Measurements from ENCODE around the gene YIPF5.

DNA sequence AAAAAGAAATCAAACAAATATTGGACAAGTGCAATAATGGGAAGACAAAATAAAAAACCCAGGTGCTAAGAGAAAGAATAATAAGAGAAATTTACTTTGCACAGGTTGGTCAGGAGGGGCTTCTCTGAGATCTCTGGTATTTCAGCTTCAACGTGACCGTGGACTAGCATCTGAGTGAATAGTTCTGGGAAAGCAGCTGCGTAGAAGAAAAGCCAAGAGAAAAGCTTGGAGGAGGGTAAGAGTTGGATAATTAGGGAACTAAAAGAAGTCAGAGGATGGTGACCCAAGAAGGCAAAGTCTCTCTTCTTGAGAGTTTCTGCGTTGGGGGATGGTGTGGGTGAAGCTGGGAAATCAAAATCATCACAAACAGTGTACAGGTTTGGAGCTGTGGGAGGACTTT is 41.6 kb downstream of the YIPF5 start:
- TF ChIP-seq POLR2A (IDR thresholded peaks at IDR 0.05), result no peak
- TF ChIP-seq, protein P1, sequence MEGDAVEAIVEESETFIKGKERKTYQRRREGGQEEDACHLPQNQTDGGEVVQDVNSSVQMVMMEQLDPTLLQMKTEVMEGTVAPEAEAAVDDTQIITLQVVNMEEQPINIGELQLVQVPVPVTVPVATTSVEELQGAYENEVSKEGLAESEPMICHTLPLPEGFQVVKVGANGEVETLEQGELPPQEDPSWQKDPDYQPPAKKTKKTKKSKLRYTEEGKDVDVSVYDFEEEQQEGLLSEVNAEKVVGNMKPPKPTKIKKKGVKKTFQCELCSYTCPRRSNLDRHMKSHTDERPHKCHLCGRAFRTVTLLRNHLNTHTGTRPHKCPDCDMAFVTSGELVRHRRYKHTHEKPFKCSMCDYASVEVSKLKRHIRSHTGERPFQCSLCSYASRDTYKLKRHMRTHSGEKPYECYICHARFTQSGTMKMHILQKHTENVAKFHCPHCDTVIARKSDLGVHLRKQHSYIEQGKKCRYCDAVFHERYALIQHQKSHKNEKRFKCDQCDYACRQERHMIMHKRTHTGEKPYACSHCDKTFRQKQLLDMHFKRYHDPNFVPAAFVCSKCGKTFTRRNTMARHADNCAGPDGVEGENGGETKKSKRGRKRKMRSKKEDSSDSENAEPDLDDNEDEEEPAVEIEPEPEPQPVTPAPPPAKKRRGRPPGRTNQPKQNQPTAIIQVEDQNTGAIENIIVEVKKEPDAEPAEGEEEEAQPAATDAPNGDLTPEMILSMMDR (IDR thresholded peaks at IDR 0.05), result no peak
